Suppressor macrophage treated with lipopolysaccharide for 1 hour (primary cell): ENCODE data around the gene USP46.

Source experiments
- DNase-seq, 3 donors: peaks; one replicate each; pipeline ENCODE4 v3.0.0-alpha.2; 2020 to 2022

Gene USP46

GRCh38 chr4:52614241-52614640 is 44.9 kb downstream of the USP46 start:
- no peak for DNase-seq

- no peak for DNase-seq
These were observed 46.8 kb downstream of the USP46 start for GRCh38 chr4:52612341-52612740.

- DNase-seq, result no peak
These were observed 48.0 kb downstream of the USP46 start for GRCh38 chr4:52611030-52611555.

- no peak for DNase-seq
These were observed 52.4 kb downstream of the USP46 start for GRCh38 chr4:52606726-52607125.

- no peak for DNase-seq
These were observed 53.1 kb downstream of the USP46 start for GRCh38 chr4:52606040-52606439.

GRCh38 chr4:52604215-52604614 is 54.9 kb downstream of the USP46 start:
- DNase-seq, result no peak

- DNase-seq, result no peak
These were observed 58.8 kb downstream of the USP46 start for GRCh38 chr4:52600275-52600674.

- no peak for DNase-seq
These were observed 64.1 kb downstream of the USP46 start for GRCh38 chr4:52595001-52595400.

- DNase-seq, result no peak
These were observed 66.8 kb downstream of the USP46 start for GRCh38 chr4:52592287-52592686.

GRCh38 chr4:52588771-52589591 is 70.1 kb downstream of the USP46 start:
- DNase-seq, result no peak

GRCh38 chr4:52588097-52588496 is 71.0 kb downstream of the USP46 start:
- DNase-seq, result peak in 2 of 3 donors; percentile 14 to 37

GRCh38 chr4:52586069-52586468 is 73.0 kb downstream of the USP46 start:
- no peak for DNase-seq

GRCh38 chr4:52585379-52585778 is 73.7 kb downstream of the USP46 start:
- no peak for DNase-seq

GRCh38 chr4:52579602-52580272 is 79.4 kb downstream of the USP46 start:
- no peak for DNase-seq

- no peak for DNase-seq
These were observed 80.2 kb downstream of the USP46 start for GRCh38 chr4:52578951-52579350.

GRCh38 chr4:52577624-52577962 is 81.5 kb downstream of the USP46 start:
- DNase-seq, result no peak

GRCh38 chr4:52576961-52577623 is 82.0 kb downstream of the USP46 start:
- DNase-seq, result no peak

GRCh38 chr4:52576326-52576725 is 82.8 kb downstream of the USP46 start:
- DNase-seq, result no peak

- no peak for DNase-seq
These were observed 83.7 kb downstream of the USP46 start for GRCh38 chr4:52575406-52575805.

- no peak for DNase-seq
These were observed 85.1 kb downstream of the USP46 start for GRCh38 chr4:52574036-52574435.

- no peak for DNase-seq
These were observed 85.5 kb downstream of the USP46 start for GRCh38 chr4:52573551-52573950.

GRCh38 chr4:52572936-52573485 is 86.1 kb downstream of the USP46 start:
- no peak for DNase-seq

GRCh38 chr4:52568351-52568750 is 90.8 kb downstream of the USP46 start:
- no peak for DNase-seq
